Endothelial cell (in vitro differentiated cells): ENCODE results near the gene BACH2. TPM values are rescaled to one million over a fixed set of nuclear protein-coding genes. Genes with fewer than 3 reads are reported as not detected.
"Not testable (repeated sequence)": the region's sequence is repeated elsewhere in the genome, so short reads cannot be mapped to it uniquely, and the experiment has no call there.

Experiments
- DNase-seq: peaks from one replicate; pipeline ENCODE4 v3.0.0; 2021; ENCODE audit warnings: low spot score
- H3K27ac Mint-ChIP-seq: one replicate; pipeline ENCODE4 v1.8.0; 2021; ENCODE audit warnings: mixed read lengths, inconsistent platforms; ENCODE audit not compliant: unreplicated experiment
- H3K27me3 Mint-ChIP-seq: one replicate; pipeline ENCODE4 v1.8.0; 2021; ENCODE audit warnings: mild to moderate bottlenecking, moderate library complexity, mixed read lengths, inconsistent platforms; ENCODE audit not compliant: unreplicated experiment
- H3K36me3 Mint-ChIP-seq: one replicate; pipeline ENCODE4 v1.8.0; 2021; ENCODE audit warnings: mild to moderate bottlenecking, low read depth, mixed read lengths, inconsistent platforms; ENCODE audit not compliant: unreplicated experiment
- H3K4me1 Mint-ChIP-seq: one replicate; pipeline ENCODE4 v1.8.0; 2021; ENCODE audit warnings: mild to moderate bottlenecking, mixed read lengths, inconsistent platforms; ENCODE audit not compliant: unreplicated experiment
- H3K4me3 Mint-ChIP-seq: one replicate; pipeline ENCODE4 v1.8.0; 2021; ENCODE audit warnings: mild to moderate bottlenecking, mixed read lengths, inconsistent platforms; ENCODE audit not compliant: unreplicated experiment
- H3K9me3 Mint-ChIP-seq: one replicate; pipeline ENCODE4 v1.8.0; 2021; ENCODE audit warnings: mixed read lengths, inconsistent platforms; ENCODE audit not compliant: unreplicated experiment
- CTCF ChIP-seq: fragments of 200-600 bp; sonication (generic); IDR thresholded peaks from one replicate; pipeline ENCODE4 v1.5.0; 2021; ENCODE audit warnings: antibody characterized with exemption; ENCODE audit not compliant: unreplicated experiment
- total RNA-seq: library from RNA; stranded (reverse); fragmentation: NEBNext Ultra II Directional; extraction: Animal tissue kit (Norgen Biotek cat#: 25700); gene quantifications from one replicate; pipeline ENCODE4 v1.2.1, GENCODE V29; 2021; ENCODE audit not compliant: unreplicated experiment

Gene BACH2
- total RNA-seq, 1 donor from 2014 or later = 3.9 TPM

GRCh38 chr6:89895276-89895874 is 401.3 kb downstream of the BACH2 start:
- Mint-ChIP-seq H3K4me1 (peaks cover 7% of the 10 kb centered on the region), H3K27ac (no peak overlapping the region), H3K36me3 (no peaks in the 10 kb centered on the region), H3K4me3 (no peak overlapping the region), H3K27me3 (no peaks in the 10 kb centered on the region), H3K9me3 (no peaks in the 10 kb centered on the region)
- TF ChIP-seq CTCF = no peak
- peak; percentile 73 for DNase-seq

- Mint-ChIP-seq H3K27me3 (no peaks in the 10 kb centered on the region), H3K9me3 (no peaks in the 10 kb centered on the region), H3K36me3 (no peaks in the 10 kb centered on the region), H3K27ac (no peak within 1 kb of the TSS), H3K4me3 (no peak within 1 kb of the TSS), H3K4me1 (peaks cover 7% of the 10 kb centered on the region)
- DNase-seq = no peak
- TF ChIP-seq CTCF = no peak
Measured at GRCh38 chr6:89894169-89894568, 402.5 kb downstream of the BACH2 start, which contains the start of gene GJA10. Gene GJA10, plus strand, starts transcription at chr6:89894469. Its CDS starts 0 bp downstream, at chr6:89894469.

- H3K4me3 Mint-ChIP-seq, H3K27ac Mint-ChIP-seq, DNase-seq, H3K4me1 Mint-ChIP-seq, H3K27me3 Mint-ChIP-seq, H3K9me3 Mint-ChIP-seq, H3K36me3 Mint-ChIP-seq: not testable (repeated sequence)
Measured at GRCh38 chr6:89892577-89892976, 404.1 kb downstream of the BACH2 start.

GRCh38 chr6:89890845-89891528 is 405.7 kb downstream of the BACH2 start:
- DNase-seq, H3K4me3 Mint-ChIP-seq, H3K36me3 Mint-ChIP-seq, H3K27ac Mint-ChIP-seq, H3K9me3 Mint-ChIP-seq, H3K27me3 Mint-ChIP-seq, H3K4me1 Mint-ChIP-seq: not testable (repeated sequence)

- Mint-ChIP-seq H3K27me3 (peaks cover 2% of the 10 kb centered on the region), H3K27ac (no peak overlapping the region), H3K9me3 (no peaks in the 10 kb centered on the region), H3K4me1 (peaks cover 7% of the 10 kb centered on the region), H3K36me3 (no peaks in the 10 kb centered on the region), H3K4me3 (no peak overlapping the region)
- no peak for DNase-seq
- no peak for TF ChIP-seq CTCF
Measured at GRCh38 chr6:89888871-89889270, 407.8 kb downstream of the BACH2 start.

- Mint-ChIP-seq H3K4me1 (peaks cover 7% of the 10 kb centered on the region), H3K27ac (no peak overlapping the region), H3K27me3 (peaks cover 2% of the 10 kb centered on the region), H3K4me3 (no peak overlapping the region), H3K9me3 (no peaks in the 10 kb centered on the region), H3K36me3 (no peaks in the 10 kb centered on the region)
- no peak for DNase-seq
- TF ChIP-seq CTCF = no peak
Measured at GRCh38 chr6:89888138-89888514, 408.5 kb downstream of the BACH2 start.
